Dendritic cell treated with granulocyte-macrophage colony-stimulating factor and Interleukin-4, amounts not matched to agents 40 ng/mL and 50 ng/mL, for 4 days (primary cell): ENCODE measurements around the gene RIPK3.

Experiments
- H3K27ac Mint-ChIP-seq: one replicate; pipeline ENCODE4 v1.8.0; 2022; ENCODE audit warnings: mild to moderate bottlenecking, mixed read lengths
- H3K27me3 Mint-ChIP-seq: one replicate; pipeline ENCODE4 v1.8.0; 2022; ENCODE audit warnings: mild to moderate bottlenecking, mixed read lengths
- H3K36me3 Mint-ChIP-seq: one replicate; pipeline ENCODE4 v1.8.0; 2022; ENCODE audit warnings: low read depth, mixed read lengths
- H3K4me1 Mint-ChIP-seq: one replicate; pipeline ENCODE4 v1.8.0; 2022; ENCODE audit warnings: low read depth, mixed read lengths
- H3K4me3 Mint-ChIP-seq: one replicate; pipeline ENCODE4 v1.8.0; 2022; ENCODE audit warnings: mild to moderate bottlenecking, moderate library complexity, mixed read lengths
- H3K9me3 Mint-ChIP-seq: one replicate; pipeline ENCODE4 v1.8.0; 2022; ENCODE audit warnings: mixed read lengths
- intact Hi-C: fragments of 100-400 bp; cut with micrococcal nuclease; formaldehyde crosslinking; loops from one replicate; pipeline ENCODE4 v1.15.0; 2022

Gene RIPK3

DNA sequence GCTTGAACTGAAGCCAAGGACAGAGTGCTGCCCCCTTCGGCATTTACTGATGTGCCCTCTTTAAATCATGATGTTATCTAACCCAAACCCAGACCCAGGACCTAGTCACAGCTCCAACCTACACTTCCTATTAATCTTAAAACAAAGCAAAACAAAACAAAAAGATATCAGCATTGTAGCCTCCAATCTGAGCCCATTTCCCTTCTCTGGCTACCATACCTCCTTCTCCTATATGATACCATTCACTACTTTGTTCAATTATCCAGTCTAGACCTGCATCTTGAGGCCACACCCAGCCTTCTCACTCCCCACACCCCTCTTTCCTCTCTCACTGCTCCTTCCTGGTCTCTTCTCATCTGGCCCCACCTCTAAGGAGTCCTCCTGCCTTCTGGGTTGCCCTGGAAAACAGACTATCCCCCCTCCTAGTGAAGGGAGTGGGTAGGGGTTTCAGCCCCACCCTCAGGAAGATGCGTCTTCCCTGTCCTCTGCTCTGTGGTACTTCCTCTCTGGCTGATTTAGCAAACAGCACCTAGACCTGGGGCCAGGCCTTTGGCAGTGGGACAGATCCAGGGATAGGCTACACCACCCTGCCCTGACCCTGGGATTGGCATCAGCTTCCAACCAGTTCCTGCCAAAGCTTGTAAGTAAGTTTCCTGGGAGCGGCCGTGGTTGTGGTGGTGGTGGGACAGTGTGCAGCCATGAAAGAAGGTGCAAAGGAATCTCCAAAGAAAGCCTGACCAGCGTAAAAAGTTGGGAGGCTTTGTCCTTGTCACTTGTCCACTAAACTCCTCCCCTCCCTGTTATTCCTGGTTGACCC lies 25.2 kb downstream of the RIPK3 start:
- H3K4me1 Mint-ChIP-seq = peaks cover 99% of the 10 kb centered on the region
- H3K27ac Mint-ChIP-seq = peak overlapping the region; percentile 66
- intact Hi-C loops = loop anchor here (1.0 kb wide), 1 partner anchor 15 kb away; no protein-coding TSS in a partner anchor
- H3K36me3 Mint-ChIP-seq = peaks cover 24% of the 10 kb centered on the region
- H3K27me3 Mint-ChIP-seq = peaks cover 5% of the 10 kb centered on the region
- no peaks in the 10 kb centered on the region for H3K9me3 Mint-ChIP-seq
- no peak overlapping the region for H3K4me3 Mint-ChIP-seq

DNA sequence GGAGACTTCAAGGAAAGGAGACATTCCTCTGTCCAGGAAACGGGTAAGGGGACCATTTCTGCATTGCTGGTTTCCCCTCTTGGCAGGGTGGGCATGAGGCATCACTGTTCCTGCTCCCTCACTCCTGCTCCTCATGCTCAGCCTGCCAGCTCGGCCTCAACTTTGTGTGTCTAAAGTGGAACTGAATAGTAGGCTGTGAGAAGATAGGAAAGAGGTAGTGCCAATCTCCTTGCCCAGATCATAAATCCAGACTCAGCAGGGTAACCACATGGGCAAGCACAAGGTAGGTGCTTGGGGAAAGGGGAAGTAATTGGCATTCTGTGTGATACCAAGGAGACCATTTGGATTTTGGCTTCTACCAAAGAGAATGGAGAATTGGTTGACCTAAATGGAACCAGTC lies 25.9 kb downstream of the RIPK3 start:
- Mint-ChIP-seq H3K27me3 (peaks cover 2% of the 10 kb centered on the region), H3K4me1 (peaks cover 99% of the 10 kb centered on the region), H3K36me3 (peaks cover 31% of the 10 kb centered on the region), H3K4me3 (peak overlapping the region; percentile 2), H3K27ac (peak overlapping the region; percentile 66), H3K9me3 (no peaks in the 10 kb centered on the region)
- intact Hi-C loops = loop anchor here (1.0 kb wide), 1 partner anchor 15 kb away; no protein-coding TSS in a partner anchor

DNA sequence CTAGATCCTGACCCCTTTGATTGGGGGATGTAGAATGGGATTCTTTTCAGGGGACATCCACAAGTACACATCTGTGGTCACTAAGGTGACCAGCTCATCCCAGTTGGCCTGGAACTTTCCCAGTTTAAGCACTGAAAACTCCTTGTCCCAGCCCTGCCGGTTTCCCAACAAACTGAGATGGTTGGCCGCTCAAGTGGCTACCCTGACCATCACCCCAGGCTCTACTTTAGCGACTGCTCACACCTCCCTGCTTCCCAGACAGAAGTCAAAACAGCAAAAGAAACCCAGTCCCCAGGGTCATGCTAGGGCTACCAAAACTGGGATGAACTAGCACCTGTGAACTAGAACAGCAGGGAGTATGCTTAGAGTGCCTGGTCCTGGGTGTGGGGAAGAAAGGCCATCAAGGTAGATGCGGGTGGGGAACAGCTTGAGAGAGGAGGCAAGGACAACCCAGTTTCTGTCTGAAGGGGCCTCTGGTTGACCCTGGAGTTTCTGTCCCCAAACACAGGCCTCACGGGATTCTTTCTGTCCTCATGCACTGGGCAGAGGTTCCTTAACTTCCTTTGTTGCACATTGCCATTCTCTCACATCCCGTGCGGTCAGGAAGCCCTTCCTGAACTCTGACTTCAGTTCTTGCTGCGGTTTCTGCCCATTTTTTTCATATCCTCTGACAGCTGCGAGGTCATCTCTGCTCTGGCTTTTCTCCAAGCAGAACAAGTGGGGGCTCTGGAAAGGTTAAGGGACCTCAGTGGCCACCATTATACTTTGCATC lies 26.9 kb downstream of the RIPK3 start:
- Mint-ChIP-seq H3K9me3 (no peaks in the 10 kb centered on the region), H3K36me3 (peaks cover 40% of the 10 kb centered on the region), H3K4me3 (peak overlapping the region; percentile 77), H3K4me1 (peaks cover 99% of the 10 kb centered on the region), H3K27me3 (no peaks in the 10 kb centered on the region), H3K27ac (peak overlapping the region; percentile 66)
- intact Hi-C loops = no loop called here

DNA sequence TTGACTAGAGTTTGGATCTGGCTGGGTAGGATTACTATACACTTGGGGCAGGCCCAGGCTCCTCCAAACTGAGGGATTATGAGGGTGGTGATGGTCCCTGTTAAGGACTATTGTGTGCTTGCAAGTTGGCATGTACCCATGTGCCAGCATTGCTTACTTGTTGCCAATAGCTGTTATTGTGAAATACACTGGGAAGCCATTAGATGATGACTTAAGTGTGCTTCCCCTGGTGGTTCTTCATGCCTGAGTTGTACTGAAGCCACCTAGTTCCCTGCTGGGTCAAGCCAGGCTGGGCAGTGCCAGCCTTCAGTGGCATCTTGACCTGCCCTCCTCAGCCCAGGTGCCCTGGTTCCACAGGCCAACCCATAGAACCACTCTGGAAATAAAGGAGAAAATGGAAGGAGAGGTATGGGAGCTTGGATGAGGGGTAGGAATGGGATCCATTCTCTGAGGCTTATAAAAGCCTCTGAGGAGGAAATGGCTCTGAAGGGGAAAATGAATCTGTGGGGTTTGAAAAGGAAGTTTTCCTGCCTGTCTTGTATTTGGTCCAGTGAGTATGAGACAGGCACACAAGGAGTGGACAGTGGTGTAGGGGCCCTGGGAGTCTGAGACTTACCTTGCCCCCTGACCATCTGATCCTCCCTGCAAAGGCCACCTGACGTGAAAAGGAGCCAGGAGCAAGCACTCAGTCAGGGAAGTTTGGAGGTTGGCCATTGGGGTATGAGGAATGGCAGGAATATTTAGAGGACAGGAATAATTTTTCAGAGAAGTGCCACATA lies 27.8 kb downstream of the RIPK3 start:
- Mint-ChIP-seq H3K27me3 (no peaks in the 10 kb centered on the region), H3K36me3 (peaks cover 49% of the 10 kb centered on the region)
- intact Hi-C loops = no loop called here

DNA sequence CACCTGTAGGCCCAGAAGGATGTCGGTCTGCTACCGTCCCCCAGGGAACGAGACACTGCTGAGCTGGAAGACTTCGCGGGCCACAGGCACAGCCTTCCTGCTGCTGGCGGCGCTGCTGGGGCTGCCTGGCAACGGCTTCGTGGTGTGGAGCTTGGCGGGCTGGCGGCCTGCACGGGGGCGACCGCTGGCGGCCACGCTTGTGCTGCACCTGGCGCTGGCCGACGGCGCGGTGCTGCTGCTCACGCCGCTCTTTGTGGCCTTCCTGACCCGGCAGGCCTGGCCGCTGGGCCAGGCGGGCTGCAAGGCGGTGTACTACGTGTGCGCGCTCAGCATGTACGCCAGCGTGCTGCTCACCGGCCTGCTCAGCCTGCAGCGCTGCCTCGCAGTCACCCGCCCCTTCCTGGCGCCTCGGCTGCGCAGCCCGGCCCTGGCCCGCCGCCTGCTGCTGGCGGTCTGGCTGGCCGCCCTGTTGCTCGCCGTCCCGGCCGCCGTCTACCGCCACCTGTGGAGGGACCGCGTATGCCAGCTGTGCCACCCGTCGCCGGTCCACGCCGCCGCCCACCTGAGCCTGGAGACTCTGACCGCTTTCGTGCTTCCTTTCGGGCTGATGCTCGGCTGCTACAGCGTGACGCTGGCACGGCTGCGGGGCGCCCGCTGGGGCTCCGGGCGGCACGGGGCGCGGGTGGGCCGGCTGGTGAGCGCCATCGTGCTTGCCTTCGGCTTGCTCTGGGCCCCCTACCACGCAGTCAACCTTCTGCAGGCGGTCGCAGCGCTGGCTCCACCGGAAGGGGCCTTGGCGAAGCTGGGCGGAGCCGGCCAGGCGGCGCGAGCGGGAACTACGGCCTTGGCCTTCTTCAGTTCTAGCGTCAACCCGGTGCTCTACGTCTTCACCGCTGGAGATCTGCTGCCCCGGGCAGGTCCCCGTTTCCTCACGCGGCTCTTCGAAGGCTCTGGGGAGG lies 28.9 kb downstream of the RIPK3 start, which contains the start of gene LTB4R:
Gene LTB4R, plus strand, starts transcription at position 857 of the 959 bp plus-strand sequence. CDS start 4,150 bp downstream, outside the sequence.
- Mint-ChIP-seq H3K4me1 (peaks cover 91% of the 10 kb centered on the region), H3K27me3 (no peaks in the 10 kb centered on the region), H3K9me3 (no peaks in the 10 kb centered on the region), H3K27ac (peak within 1 kb of the TSS; percentile 66), H3K36me3 (peaks cover 58% of the 10 kb centered on the region), H3K4me3 (peak within 1 kb of the TSS; percentile 77)
- intact Hi-C loops = no loop called here

More for the DNA sequence above, 27.8 kb downstream of the RIPK3 start:
- Mint-ChIP-seq H3K4me1 (peaks cover 99% of the 10 kb centered on the region), H3K4me3 (peak overlapping the region; percentile 77), H3K9me3 (no peaks in the 10 kb centered on the region), H3K27ac (peak overlapping the region; percentile 66)

DNA sequence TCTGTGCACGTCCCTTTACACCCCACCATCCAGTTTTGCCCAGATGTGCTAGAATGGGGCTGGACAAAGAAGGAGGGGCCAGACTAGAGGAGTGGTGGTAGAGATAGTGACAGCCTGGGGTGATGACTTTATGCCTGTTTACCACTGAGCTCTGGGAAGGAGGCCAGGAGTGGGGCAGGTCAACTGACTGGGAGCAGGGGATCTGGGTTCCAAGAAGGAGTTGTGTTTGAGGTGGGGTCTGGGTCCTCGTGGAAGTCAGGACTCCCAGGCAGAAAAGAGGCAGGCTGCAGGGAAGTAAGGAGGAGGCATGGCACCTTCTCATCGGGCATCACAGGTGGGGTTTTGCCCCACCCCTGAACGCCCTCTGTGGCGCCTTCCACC lies 29.5 kb downstream of the RIPK3 start:
- peak overlapping the region; percentile 66 for H3K27ac Mint-ChIP-seq
- intact Hi-C loops = no loop called here
- peaks cover 84% of the 10 kb centered on the region for H3K4me1 Mint-ChIP-seq
- peaks cover 58% of the 10 kb centered on the region for H3K36me3 Mint-ChIP-seq
- no peaks in the 10 kb centered on the region for H3K9me3 Mint-ChIP-seq
- H3K4me3 Mint-ChIP-seq = peak overlapping the region; percentile 77
- H3K27me3 Mint-ChIP-seq = no peaks in the 10 kb centered on the region

DNA sequence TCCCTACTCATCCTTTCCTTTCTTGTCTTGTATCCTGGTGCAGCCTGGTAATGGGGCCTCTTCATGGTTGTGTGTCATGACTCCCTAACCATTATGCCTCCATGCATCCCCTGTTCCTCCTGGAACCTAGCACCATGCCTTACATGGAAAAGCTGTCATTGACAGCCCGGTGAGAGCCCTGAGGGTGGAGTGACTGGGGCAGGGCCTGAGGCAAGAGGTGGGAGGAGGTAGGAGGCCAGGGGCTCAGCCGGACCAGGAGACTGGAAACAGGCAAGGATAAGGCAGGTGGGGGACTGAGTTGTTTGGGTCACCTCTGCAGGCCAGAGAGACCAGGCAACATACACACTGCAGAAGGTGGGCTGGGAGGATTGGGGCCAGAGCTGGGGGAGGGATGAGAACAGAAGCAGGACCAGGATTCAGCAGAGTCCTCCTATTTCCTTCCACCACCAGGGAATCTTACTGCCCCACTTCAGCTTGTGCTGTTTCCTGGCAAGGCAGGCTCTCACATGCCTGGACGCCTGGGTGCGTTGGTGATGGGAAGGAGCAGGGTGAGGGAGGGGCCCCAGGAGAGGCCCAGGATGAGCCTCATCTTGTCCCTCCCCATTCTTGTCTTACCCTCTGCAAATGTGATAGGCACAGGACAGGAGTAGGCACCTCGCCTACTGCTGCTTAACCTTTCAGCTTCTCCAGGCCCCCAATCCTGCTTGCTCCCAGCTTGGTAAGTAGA lies 30.1 kb downstream of the RIPK3 start, which contains the start of gene LTB4R2:
Gene LTB4R2, plus strand, starts transcription at position 603 of the 727 bp plus-strand sequence. CDS start 525 bp downstream, outside the sequence.
- intact Hi-C loops = no loop called here
- Mint-ChIP-seq H3K27me3 (no peaks in the 10 kb centered on the region), H3K4me1 (peaks cover 78% of the 10 kb centered on the region), H3K4me3 (peak within 1 kb of the TSS; percentile 77), H3K36me3 (peaks cover 61% of the 10 kb centered on the region), H3K27ac (peak within 1 kb of the TSS; percentile 66), H3K9me3 (no peaks in the 10 kb centered on the region)

DNA sequence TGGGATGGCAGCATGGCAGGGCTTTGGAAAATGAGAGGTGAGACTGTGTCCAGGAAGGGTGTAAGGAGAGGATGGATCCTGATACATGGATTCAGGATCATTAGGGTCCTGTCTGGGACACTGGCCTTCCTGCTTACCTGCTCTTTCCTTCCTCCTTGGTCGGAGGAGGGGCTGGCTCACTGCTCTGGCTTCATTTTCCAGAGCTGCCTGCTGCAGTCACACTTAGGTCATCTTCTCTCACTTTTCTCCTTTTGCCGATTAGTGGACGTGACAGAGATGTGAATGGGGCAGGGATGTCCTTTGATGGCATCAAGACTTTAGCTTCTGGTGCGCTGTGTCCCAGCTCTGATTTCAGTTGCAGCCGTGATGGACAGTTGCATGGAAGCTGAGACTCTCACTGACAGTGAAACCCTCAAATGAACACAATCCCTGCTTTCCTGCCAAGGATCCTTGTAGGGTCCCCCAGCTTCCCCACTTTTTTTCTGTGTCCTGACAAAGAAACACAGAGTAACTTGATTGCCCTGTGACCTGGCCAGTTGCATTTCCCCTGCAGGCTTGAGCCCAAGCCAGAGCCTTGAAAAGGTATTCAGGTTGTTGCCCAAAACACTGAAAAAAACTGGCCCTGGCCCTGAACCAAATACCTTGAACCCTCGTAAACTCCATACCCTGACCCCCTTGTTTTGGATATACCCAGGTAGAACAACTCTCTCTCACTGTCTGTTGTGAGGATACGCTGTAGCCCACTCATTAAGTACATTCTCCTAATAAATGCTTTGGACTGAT lies 31.3 kb downstream of the RIPK3 start:
- Mint-ChIP-seq H3K4me3 (no peak overlapping the region), H3K4me1 (peaks cover 67% of the 10 kb centered on the region), H3K9me3 (no peaks in the 10 kb centered on the region), H3K36me3 (peaks cover 69% of the 10 kb centered on the region), H3K27me3 (no peaks in the 10 kb centered on the region), H3K27ac (peak overlapping the region; percentile 66)
- intact Hi-C loops = no loop called here

DNA sequence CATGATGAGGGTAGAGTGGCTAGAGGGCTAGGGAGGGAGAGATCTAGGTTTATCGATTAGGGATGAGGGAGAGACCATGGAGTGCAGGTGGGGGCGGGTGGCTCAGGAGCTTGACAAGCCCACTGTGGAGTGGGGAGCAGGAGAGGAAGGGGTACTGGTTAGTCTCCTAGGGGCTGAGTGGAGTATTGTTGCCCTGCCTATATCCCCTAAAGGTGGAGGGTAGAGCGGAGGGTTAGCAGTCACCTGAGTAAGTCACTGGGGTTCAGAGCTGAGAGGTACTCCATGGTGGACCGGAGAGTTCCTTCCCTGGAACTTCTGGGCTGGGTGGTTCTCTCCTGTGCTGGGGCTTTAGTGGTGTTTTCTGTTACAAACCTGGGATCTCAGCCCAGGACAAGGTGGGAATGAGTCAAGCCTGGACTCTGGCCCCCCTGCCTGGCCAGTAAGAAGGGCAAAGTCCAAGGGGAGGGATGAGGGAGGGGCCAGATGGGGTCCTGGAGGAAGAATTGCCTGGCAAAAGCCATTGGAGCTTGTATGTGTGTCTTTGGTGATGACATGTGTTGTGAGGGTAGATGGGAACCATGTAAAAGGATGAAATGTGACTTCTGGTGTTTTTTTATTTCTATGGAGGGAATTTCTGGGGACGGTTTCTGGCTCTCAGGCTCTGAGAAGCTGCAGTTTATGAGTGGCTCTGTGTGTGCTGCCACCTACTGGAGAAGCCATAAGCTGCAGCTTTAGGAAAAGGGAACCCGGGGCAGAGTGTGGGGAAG lies 32.0 kb downstream of the RIPK3 start, which contains the start of gene CIDEB:
Gene CIDEB, minus strand, starts transcription at position 403 of the 767 bp plus-strand sequence. Its CDS starts 119 bp downstream, at position 284.
- Mint-ChIP-seq H3K4me3 (no peak within 1 kb of the TSS), H3K9me3 (no peaks in the 10 kb centered on the region), H3K27ac (peak within 1 kb of the TSS; percentile 66), H3K4me1 (peaks cover 59% of the 10 kb centered on the region), H3K36me3 (peaks cover 77% of the 10 kb centered on the region), H3K27me3 (no peaks in the 10 kb centered on the region)
- intact Hi-C loops = no loop called here

DNA sequence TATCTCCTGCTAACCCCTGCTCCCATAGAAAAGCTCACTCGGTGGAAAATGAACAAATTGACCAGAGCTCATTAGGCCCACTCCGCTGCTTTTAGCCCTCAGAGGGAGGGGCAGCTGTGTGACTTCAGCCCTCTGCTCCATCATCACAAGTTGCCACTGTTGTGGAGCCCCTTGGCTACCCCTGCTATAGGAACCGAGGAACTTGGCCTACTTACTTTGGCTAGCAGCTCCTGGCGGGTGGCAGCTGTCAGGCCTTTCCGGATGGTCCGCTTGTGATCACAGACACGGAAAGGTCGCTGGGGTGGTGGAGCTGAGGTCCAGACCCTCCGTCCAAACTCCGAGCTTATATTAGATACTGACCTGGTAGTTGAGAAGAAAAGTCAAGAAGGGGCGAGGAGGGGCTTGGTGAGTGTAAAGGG lies 32.6 kb downstream of the RIPK3 start:
- no peaks in the 10 kb centered on the region for H3K9me3 Mint-ChIP-seq
- H3K4me3 Mint-ChIP-seq = no peak overlapping the region

DNA sequence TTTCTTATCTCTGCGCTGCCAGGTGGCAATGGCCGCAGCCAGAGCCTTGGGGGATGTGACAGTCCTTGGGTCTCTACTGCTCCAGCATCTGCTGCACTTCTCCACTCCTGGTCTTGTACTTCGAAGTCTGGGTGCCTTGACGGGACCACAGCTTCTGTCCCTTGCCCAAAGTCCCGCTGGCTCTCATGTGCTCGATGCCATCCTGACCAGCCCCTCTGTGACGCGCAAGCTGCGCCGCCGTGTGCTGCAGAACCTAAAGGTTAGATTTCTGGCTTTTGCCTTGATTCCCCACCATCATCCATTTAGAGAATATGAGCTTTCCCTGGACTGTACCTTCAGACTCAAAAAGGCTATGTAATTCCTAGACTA lies 35.8 kb downstream of the RIPK3 start:
- Mint-ChIP-seq H3K27me3 (no peaks in the 10 kb centered on the region), H3K9me3 (no peaks in the 10 kb centered on the region), H3K27ac (no peak overlapping the region), H3K4me3 (no peak overlapping the region), H3K4me1 (peaks cover 41% of the 10 kb centered on the region), H3K36me3 (peaks cover 98% of the 10 kb centered on the region)
- intact Hi-C loops = no loop called here

More for the DNA sequence above, 32.6 kb downstream of the RIPK3 start:
- intact Hi-C loops = no loop called here
- H3K27me3 Mint-ChIP-seq = no peaks in the 10 kb centered on the region
- H3K27ac Mint-ChIP-seq = no peak overlapping the region
- peaks cover 55% of the 10 kb centered on the region for H3K4me1 Mint-ChIP-seq
- peaks cover 83% of the 10 kb centered on the region for H3K36me3 Mint-ChIP-seq
